ENCODE data around the gene TTC22.

The TTC22 gene

DNA sequence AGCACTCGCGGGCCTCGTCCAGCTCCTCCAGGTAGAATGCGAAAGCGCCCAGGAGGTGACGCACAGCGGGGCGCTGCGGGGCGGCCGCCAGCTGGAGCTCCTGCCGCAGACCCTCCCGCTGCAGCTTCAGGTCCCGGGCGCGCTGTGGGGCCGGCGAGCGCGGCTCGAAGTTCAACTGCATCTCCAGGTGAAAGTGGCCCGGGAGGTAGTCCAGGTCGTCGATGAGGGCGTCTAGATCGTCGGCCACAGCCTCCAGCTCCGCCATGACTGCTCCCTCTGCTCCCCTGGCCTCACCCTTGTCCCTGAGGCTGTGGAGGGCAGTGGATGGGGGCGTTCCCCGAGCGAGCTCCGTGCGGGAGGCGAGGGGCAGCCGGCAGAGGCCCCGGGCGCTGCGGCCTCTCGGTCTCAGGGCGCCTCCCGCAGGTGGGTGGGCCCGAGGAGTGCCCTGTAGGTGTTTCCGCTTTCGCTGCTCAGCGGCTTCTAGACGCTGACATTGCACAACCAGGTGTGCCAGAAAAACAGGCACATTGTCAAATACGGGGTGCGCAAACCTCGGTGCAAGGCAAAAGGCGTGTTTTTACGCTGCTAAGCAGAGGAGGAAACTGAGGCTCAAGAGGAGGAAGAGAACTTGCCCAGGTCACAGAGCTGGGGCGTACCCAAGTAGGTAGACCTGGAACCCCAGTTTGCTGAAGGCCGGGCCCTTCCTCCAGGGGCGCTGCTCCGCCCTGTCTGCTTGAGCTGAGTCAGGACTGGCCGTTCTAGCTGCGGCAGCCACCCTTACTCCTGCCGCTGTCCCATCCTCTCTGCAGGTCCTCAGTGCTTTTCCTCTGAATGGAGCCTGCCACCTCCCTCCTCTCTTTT, at the start of gene TTC22:
Gene TTC22, minus strand, starts transcription at position 425 of the 861 bp plus-strand sequence. Its CDS starts 160 bp downstream, at position 265.
- no peak for DNase-seq

DNA sequence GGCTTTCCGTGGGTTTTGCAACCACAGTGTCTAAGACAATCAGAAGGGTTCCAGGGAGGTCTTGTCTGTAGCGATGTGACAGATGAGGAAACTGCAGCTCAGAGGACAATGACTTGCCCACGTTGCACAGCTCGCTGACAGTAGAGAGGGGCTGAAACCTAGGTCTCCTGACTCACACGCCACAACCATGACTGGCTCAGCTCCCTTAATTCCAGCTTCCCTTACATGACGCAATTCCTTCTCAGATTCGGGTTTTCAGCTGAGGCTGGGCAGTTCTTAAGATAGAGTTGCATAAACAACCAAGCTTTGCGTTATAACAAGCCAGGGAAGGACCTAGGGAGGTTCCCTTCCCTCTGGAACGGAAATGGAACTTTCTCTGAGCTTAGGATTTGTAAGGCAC, 49.6 kb upstream of the TTC22 start:
- no peak for DNase-seq

DNA sequence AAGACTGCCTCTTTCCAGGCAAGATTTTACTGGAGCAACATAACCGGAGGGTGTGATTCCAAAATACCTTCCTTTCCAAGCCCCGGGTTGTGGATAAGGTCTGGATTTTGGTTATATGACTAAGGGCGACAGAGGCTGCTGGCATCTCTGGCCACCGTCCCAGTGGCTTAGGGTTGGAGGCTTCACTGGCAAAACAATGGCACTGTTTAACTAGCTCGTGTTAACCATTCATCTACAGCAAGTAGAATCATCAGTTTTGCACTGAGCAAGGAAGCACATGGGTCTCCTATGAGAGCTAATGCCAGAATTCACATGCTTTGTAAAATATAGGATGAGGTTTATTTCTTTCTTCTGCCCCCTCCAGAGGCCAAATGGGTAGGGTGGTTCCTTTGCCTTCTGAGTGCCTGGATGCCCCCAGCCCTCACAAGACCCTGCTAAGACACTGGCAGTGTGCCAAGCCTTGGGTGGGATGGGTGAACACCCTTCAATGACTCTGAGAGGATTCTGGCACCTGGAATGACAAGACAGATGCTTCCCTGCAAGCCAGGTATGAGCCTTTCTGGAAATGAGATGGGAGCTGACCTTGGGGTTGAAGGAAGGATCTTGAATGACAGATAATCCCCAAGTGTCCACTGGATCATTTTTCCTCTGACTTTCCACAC, 49.1 kb upstream of the TTC22 start:
- no peak for DNase-seq

DNA sequence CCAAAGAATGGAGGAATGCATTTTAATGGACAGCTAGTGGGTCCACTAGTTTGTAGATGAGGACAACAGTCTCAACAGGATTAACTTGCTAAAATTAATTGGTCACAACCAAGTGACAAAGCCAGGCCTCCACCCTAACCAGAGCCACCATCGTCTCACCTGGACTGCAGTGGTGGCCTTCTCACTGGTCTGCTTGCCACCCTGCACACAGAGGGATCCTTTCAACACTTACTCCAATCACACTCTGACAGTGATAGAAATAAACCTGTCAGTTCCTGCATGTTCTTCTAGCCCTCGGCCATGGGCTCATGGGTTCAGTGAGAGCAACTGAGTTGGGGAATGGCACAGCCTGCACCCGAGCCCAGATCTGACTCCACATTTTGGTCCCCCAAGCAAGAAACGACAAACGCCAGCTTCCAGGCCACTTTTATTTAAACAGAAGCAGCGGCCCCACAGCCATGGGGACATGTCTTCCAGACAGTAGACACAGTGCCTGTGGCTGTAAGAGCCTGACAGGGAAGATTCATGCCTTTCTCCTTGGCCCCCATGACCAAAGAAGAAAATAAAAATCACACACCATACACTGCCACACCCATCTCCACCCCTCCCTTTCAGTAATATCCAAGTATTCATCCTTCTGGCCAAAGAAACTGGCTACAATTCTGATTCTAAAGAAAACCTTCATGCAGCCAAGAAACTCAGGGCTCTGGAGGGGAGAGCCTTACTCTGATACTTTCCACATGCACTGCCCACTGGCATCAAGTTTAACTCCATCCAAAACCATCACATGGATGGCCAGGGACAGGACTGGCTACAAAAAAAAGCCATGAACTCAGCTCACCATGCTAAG, 48.3 kb upstream of the TTC22 start:
- no peak for DNase-seq

DNA sequence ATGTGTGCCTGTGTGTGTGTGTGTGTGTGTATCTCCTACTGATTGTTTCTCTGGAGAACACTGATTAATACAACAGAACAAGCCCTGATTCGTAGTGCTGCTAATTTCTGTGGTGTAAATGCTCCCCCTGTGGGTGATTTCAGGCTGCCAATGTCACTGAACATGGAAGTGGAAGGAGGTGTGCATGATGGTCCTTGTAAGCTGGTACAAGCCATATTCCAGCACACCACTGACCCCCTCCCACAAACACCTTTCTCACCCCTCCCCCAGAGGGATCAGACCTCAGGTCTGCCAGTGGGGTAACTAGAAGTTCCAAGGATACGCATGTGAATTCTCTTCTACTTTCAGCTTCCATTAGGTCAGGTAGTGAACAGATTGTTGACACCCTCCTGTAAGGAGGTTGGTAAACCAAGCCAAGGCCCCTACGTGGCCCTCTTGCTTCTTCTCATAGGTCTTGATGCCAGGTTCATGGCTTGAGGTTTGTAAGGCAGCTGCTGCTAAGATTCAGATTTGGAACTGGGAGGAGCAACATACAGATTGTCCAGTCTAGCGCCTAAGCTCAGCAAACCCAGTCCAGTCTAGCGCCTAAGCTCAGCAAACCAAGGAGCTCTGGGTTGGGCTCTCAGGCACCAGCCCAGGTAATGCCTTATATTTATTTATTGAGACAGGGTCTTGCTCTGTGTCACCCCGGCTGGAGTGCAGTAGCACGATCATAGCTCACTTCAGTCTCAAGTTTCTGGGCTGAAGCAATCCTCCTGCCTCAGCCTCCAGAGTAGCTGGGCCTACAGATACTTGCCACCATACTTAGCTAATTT, 47.2 kb upstream of the TTC22 start:
- no peak for DNase-seq

DNA sequence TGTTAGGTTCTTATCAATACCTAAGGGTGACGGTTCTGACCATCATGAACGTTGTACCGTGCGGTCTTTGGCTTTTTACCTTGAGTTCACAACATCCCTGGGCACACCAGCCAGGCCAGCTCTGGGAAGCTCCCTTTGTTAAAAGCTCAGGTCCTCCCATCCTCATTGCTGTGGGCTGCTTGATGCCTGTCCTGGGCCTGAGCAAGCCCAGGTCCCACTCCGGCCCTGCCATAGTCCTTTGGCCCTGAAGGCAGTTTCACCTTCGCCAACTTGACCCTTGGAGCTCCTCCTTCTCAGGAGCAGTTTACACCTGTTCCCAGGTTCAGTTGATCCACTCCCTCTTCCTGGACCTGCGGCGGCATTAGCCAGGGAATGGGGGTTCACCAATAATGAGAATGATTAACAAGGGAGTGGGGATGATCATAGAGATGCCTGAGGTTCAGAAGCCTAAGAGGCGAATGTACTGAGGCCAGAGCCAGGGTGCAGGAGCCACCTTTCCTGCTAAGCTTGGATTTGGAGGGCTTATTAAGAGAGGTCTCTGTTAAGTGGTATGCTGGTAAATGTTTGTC, 45.7 kb upstream of the TTC22 start:
- no peak for DNase-seq

DNA sequence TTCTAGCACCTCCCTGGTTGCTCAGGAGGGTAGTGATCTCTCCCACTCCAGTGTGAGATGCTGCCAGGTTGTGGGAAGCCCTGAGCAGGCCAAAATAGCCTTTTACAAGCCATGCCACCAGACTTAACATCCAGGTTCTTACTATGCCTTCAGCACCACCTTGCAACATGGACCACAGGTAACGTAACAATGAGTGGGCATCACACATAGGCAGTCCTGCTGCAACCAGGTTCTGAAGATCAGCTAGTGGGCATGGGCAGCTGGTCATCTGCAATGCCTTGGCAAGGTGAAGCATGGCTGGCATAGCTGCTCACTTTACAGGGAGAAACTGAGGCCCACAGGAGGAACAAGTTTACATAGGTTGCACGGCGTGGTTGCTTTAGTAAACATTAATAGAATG, 45.2 kb upstream of the TTC22 start:
- DNase-seq, result no peak

DNA sequence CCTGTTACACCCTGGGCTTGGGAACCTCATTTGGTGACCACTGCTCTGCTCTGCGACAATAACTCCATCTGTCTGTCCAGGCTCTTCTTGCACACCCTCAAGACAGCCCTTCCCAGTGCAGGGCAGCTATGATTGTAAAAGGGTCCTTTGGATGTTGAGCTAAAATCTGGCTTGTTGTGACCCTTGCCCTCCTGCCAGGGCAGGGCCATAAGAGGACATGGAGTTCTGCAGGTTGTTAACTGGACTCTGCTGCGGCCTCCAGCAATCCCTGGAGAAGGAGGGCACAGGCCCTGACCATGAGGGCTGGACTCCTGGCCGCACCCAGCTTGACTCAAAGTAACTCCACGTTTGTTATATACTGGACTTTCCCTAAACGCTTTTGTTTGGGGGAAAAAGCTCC, 44.6 kb upstream of the TTC22 start:
- no peak for DNase-seq

DNA sequence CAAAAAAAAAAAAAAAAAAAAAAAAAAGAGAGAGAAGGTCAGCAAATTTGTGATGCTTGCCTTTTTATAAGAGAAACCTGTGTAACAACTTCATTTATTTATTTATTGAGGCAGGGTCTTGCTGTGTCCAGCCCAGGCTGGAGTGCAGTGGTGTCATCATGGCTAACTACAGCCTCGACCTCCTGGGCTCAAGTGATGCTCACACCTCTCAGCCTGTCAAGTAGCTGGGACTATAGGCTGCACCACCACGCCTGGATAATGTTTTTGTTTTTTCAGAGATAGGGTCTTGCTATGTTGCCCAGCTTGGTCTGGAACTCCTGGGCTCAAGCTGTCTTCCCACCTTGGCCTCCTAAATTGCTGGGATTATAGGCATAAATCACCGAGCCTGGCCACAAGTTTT, 43.4 kb upstream of the TTC22 start:
- DNase-seq, result no peak

DNA sequence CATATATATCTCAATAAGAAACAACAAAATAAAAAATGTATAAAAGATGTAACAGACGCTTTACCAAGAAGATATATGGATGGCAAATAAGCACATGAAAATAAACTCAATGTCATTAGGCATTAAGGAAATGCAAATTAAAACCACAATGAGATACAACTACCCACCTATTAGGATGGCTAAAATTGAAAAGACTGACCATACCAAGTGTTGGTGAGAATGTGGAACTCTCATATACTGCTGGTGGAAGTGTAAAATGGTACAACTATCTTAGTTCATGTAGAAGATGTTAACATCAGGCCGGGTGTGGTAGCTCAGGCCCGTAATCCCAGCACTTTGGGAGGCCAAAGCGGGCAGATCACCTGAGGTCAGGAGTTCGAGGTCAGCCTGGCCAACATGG, 42.3 kb upstream of the TTC22 start:
- DNase-seq, result no peak

DNA sequence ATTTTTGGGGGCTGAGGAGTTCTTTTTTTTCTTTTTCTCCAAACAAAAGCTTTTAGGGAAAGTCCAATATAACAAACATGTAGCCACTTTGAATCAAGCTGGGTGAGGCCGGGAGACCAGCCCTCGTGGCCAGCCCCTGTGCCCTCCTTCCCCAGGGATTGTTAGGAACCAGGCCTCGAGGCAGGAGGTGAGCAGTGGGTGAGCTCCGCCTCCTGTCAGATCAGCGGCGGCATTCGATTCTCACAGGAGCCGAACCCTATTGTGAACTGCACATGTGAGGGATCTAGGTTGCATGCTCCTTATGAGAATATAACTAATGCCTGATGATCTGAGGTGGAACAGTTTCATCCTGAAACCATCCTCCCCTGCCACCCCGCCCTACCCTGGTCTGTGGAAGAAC, 41.8 kb upstream of the TTC22 start:
- DNase-seq, result no peak

DNA sequence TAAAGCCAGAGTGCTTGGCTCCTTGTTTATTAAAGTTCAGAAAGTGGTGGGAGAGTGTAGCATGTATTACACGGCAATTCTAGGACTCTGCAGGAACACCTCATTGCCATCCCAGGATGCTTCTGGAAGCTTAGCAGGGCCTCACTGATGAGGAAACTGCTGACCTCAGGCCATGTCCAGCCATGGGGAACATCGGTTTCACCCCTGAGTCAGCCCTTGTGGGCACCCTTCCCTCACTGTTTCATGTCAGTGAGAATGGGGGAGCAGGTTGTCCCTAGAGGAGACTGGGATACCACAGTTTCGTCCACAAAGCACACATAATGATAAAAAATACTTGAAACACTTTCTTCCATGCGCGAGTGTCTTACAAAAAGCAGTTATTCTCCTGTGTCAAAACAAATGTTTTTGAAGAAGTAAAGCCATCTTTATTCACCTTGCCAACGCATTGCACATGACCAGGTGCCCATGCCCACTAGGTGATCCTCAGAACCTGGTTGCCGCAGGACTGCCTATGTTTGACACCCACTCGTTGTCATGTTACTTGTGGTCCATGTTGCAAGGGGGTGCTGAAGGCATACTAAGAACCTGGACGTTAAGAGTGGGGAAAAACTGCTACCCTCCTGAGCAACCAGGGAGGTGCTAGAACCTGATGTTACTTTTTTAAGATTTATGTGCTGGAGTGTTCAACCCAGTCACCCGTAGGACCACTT, 41.2 kb upstream of the TTC22 start:
- no peak for DNase-seq

DNA sequence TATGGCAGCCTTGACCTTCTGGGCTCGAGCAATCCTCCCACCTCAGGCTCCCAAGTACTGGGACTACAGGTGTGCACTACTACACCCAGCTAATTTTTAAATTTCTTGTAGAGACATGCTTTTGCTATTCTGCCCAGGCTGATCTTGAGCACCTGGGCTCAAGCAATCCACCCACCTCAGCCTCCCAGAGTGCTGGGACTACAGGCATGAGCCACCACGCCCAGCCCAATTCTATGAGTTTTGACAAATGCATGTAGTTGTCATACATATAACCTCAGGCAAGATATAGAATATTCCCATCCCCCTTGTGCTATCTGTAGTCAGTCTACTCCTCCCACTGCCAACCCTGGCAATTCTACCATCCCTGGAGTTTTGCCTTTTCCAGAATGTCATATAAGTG, 38.7 kb upstream of the TTC22 start:
- DNase-seq, result no peak

DNA sequence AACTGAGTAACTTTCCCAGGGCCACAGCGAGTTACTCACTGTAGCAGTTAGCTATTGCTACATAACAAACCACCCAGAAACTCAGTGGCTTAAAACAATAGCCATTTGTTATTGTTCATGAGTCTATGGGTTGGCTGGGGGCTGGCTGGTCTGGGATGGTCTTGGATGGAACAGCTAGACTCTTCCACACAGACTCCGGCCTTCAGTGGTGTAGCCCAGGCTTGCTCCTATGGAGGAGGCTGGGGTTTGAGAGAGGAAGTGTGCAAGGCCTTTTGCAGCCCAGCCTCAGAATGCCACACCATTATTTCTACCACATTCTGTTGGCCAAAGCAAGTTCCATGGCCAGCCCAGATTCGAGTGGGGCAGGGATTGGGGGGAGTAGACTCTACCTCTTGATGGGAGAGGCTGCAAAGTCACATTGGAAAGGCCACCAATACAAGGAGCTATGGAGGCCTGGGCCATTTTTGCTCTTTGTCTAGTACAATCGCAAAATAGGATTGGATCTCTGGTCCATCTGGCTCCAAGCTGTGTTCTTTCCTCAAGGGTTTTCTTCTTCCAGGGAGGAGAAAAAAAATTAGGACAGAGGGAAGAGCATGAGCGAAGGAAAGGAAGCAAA, 37.5 kb upstream of the TTC22 start:
- no peak for DNase-seq

DNA sequence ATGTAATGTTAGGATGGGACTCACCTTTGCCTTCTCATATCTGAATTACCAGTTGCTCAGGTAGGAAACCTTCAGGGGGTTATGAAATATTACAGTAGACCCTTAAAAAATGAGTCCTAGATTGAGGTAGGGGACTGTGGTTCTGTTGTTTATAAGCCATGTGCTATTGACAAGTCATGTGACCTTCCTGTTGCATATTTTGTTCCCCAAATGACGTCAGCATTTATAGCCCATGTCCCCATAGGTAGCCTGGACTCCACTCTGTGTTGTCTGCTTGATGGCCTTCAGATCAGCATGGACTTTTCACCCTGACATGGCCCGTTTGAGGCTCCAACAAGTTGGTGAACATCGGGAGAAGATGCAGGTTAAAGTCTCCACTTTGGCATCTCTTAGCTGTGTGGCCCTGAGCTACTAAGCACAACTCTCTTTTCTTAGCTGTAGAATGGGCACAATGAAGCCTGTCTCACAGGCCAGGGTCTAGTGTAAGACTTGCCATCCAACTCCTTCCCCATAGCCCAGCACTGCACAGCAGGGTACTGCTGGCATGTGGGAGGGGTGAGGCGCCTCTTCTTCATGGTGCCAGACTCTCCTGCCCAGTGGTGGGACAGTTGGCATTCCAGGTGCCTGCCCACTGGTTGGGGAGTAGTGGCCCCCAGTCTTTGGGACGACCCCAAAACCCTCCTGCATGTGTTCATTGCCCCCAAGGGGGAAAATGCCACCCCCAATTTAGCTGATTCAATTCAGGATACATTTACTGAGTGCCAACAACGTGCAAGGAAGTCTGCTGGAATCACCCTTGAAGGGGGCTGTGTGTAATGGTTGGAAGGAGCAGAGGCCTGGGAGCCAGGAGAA, 36.1 kb upstream of the TTC22 start:
- DNase-seq, result no peak

DNA sequence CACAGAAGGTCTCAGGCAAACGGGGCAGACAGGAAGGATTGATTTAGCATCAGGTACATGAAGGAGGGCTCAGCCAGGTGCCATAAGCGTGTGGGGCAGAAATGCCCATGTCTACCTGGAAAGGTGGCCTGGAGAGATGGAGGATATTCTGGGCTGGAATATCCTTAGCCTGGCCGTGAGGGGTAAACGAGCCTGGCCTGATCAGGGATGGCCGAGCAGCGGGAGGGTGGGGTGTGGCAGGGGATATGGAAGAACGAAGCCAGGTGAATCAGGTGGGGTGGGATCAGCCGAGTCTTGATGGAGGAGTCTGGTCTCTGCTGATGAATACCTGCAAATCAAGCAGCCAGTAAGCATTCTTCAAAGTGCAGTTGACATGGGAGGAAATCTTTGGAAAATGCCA, 35.5 kb upstream of the TTC22 start:
- no peak for DNase-seq

DNA sequence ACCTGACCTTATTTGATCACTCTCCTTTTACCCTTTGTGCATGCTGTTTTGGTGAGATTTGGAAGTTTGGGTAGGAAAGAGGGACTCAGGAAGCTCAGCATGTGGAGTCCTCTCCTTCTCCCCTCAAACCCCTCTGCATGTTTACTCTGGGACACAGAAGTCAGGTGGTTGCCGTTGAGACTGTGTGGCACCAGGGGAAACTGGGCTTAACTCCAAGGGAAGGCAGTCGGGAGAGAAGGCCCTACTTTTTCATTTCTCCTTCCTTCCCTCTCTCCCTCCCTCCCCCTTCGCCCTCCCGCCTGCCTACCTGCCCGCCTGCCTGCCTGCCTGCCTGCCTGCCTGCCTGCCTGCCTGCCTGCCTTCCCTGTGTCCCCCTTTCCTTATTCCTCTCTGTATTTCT, 34.8 kb upstream of the TTC22 start:
- no peak for DNase-seq

DNA sequence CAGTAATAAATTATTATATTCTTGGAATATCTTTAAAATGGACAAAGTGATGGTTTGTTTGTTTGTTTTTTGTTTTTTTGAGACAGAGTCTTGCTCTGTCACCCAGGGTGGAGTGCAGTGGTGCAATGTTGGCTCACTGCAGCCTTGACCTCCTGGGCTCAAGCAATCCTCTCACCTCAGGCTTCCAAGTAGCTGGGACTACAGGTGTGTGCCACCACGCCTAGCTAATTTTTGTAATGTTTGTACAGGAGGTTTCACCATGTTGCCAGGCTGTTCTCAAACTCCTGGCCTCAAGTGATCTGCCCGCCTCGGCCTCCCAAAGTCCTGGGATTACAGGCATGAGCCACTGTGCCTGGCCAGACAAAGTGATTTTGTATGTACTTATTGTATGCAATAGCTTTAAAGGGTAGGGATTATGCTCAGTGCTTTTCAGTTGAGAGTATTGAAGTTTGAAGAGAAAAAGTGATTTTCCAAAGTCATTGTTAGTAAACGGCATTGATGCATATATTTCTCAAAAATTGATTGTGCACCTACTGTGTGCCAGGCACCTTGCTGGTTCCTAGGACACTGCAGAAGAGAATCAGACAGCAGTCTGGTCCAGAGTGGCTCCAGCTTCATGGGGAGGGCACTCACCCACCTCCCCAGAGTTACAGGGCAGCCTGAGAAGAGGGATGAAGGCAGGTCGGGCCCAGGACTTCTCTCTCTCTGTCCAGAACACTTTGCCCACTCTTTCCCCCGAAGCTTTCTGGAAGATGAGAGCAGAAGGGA, 34.2 kb upstream of the TTC22 start:
- no peak for DNase-seq

DNA sequence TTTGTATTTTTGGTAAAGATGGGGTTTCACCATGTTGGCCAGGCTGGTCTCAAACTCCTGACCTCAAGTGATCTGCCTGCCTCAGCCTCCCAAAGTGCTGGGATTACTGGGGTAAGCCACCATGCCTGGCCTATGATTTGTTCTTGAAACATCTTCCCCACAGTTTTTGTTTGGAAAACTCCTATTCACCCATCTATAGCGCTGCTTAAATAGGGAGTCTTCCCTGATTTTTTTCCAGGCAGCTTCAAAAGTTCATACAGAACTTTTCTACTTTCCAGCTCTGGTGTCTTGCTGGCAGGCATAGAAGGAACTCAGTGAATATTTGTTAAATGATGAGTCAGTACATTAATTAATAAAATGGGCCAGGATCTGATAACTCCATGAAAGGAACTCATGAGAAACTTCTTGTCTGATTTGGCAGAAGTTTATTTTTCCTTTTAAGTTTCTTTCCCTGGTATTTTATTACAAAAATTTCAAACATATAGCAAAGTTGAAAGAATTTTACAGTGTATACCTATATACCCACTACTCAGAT, 33.0 kb upstream of the TTC22 start:
- DNase-seq, result no peak
